Tibial nerve (tissue), 4 donors: ENCODE measurements around the gene MAPK4. TPM values are rescaled to one million over a fixed set of nuclear protein-coding genes. Genes with fewer than 3 reads are reported as not detected.

Experiments used
- DNase-seq, 2 donors: peaks; one replicate each; pipeline ENCODE4 v3.0.0-alpha.2; 2019; ENCODE audit warnings: low spot score in 2 of 2
- H3K27ac ChIP-seq, 4 donors: fragments of 200-600 bp; sonication (generic) in 3 of 4; one replicate each; pipeline ENCODE4 v1.5.1; 2017 to 2019; ENCODE audit warnings: mild to moderate bottlenecking in 1 of 4
- H3K27me3 ChIP-seq, 2 donors: fragments of 200-600 bp; sonication (generic) in 1 of 2; one replicate each; pipeline versions ENCODE4 v1.5.1 to v1.6.0; 2017 to 2019
- H3K36me3 ChIP-seq, 3 donors: fragments of 200-600 bp; sonication (generic); one replicate each; pipeline ENCODE4 v1.5.1; 2018 to 2019
- H3K4me1 ChIP-seq, 4 donors: fragments of 200-600 bp; sonication (generic) in 3 of 4; one replicate each; pipeline ENCODE4 v1.5.1; 2017 to 2019
- H3K4me3 ChIP-seq, 4 donors: fragments of 200-600 bp; sonication (generic) in 3 of 4; one replicate each; pipeline ENCODE4 v1.5.1; 2017 to 2019; ENCODE audit warnings: mild to moderate bottlenecking in 1 of 4, moderate library complexity in 1 of 4
- H3K9me3 ChIP-seq, 4 donors: fragments of 200-600 bp; sonication (generic) in 3 of 4; one replicate each; pipeline ENCODE4 v1.5.1; 2017 to 2019
- EP300 ChIP-seq, 2 donors: sonication (generic); formaldehyde crosslinking; IDR thresholded peaks; one replicate each; pipeline ENCODE4 v1.6.1; 2017; ENCODE audit warnings: antibody characterized with exemption in 2 of 2, mild to moderate bottlenecking in 1 of 2
- POLR2A ChIP-seq, 2 donors: fragments of 450-650 bp; IDR thresholded peaks; one replicate each; pipeline ENCODE4 v1.6.1; 2017; ENCODE audit warnings: antibody characterized with exemption in 2 of 2, mild to moderate bottlenecking in 2 of 2, moderate library complexity in 2 of 2
- WGBS, 2 donors: methylation state at CpG; one replicate each; pipeline ENCODE4 v1.1.5; 2018; 5-methylcytosine and 5-hydroxymethylcytosine counted together
- total RNA-seq, 4 donors: library from RNA; depleted of rRNA; stranded (reverse); fragments of >200 nt; gene quantifications; one replicate each; pipeline ENCODE4 v1.1.0, GENCODE V29; 2016
- TF ChIP-seq, protein P1 (sequence below), 5 experiments: fragments of 200-600 bp in 3 of 5; fragments of 450-650 bp in 2 of 5; sonication (generic) in 3 of 5; IDR thresholded peaks; one replicate each; pipeline ENCODE4 v1.5.1; 2016 to 2019; ENCODE audit warnings: antibody characterized with exemption in 5 of 5, mild to moderate bottlenecking in 3 of 5, moderate library complexity in 2 of 5

The MAPK4 gene
- total RNA-seq, 4 donors from 2014 or later: 1.4 to 10.8 (median 2.3) TPM

DNA sequence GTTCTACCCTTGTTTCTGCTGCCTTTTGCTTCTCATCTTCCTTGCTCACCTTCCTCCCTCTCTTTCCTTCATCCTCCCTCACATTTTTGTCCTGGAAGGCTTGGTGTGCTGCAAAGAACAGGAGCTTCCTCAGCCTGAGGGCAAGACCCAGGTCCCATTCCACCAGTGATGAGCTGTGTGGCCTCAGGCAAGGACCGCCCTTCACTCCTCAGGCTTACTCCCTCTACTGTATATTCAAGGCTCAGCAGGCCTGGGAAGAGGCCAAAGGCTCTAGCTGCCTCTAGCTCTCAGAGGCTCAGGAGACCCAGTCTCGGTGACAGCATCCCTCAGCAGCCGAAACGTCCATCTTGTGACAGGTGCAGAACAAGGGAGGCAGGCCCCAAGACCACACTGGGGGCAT, 162.4 kb downstream of the MAPK4 start:
- Histone ChIP-seq H3K4me1 (no peaks in the 10 kb centered on the region), H3K27ac (no peak overlapping the region), H3K27me3 (no peaks in the 10 kb centered on the region), H3K36me3 (no peaks in the 10 kb centered on the region), H3K9me3 (no peaks in the 10 kb centered on the region), H3K4me3 (no peak overlapping the region)
- 84 to 95% methylated on average over 4 of the region's 4 CpGs for WGBS, 2 donors
- TF ChIP-seq, protein P1, sequence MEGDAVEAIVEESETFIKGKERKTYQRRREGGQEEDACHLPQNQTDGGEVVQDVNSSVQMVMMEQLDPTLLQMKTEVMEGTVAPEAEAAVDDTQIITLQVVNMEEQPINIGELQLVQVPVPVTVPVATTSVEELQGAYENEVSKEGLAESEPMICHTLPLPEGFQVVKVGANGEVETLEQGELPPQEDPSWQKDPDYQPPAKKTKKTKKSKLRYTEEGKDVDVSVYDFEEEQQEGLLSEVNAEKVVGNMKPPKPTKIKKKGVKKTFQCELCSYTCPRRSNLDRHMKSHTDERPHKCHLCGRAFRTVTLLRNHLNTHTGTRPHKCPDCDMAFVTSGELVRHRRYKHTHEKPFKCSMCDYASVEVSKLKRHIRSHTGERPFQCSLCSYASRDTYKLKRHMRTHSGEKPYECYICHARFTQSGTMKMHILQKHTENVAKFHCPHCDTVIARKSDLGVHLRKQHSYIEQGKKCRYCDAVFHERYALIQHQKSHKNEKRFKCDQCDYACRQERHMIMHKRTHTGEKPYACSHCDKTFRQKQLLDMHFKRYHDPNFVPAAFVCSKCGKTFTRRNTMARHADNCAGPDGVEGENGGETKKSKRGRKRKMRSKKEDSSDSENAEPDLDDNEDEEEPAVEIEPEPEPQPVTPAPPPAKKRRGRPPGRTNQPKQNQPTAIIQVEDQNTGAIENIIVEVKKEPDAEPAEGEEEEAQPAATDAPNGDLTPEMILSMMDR (IDR thresholded peaks at IDR 0.05): no peak
- TF ChIP-seq POLR2A (IDR thresholded peaks at IDR 0.05) (no peak), EP300 (IDR thresholded peaks at IDR 0.05) (no peak)
- no peak for DNase-seq

DNA sequence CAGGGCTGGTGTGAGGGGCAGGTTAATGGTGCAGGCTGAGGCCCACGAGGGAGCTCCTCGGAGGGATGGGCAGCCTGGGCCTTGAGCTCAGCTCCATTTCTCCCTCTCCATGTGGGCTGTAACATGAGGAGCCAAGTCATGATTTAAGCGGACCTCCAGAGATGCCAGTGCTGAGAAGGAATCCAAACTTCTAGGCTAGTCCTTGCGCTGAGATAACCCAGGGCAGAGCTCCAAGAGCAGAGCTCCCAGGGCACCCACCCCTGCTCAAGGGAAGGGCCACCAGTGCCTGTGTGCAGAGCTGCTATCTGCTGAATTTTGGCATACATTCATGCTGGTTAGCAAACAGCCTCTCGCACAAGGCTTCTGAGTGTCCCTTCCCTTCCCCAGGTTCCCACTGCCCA, 164.9 kb downstream of the MAPK4 start:
- Histone ChIP-seq H3K27ac (no peak overlapping the region), H3K27me3 (no peaks in the 10 kb centered on the region), H3K4me1 (no peaks in the 10 kb centered on the region), H3K9me3 (peaks cover 0 to 6% (median 0%) of the 10 kb centered on the region in 4 donors), H3K36me3 (no peaks in the 10 kb centered on the region), H3K4me3 (no peak overlapping the region)
- TF ChIP-seq, protein P1 (IDR thresholded peaks at IDR 0.05): no peak
- TF ChIP-seq EP300 (IDR thresholded peaks at IDR 0.05) (no peak), POLR2A (IDR thresholded peaks at IDR 0.05) (no peak)
- no peak for DNase-seq
- WGBS, 2 donors: 56 to 65% methylated on average over 5 of the region's 5 CpGs

DNA sequence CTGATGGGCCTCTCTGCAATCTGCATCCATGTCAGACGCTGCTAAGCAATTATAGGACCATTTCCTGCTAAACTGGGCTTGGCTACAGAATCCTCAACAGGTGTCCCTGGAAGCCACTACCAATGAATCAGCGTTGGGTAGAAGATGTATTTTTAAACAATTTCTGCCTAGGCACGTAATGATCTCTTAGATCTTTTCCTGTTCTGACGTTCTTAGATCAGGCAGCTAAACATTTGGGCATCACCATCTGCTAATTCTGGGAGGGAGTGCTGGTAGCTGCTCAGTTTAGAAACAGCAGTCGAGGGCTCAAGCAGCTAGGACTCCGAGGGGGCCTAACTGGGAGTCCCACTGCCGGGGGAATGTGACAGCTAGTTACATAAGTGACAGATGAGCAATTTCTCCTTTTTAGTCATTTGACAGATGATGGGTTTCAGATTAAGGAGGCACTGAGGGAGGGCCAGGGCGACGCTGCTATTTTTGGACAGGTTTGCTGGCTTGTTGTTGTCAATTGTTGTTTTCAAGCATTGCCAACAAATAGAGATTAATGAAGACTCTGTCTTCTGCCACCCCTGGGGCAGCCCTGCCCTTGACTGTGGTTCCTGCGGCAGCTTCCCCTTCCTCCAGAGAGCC, 167.2 kb downstream of the MAPK4 start:
- no peak overlapping the region for H3K27ac ChIP-seq
- TF ChIP-seq POLR2A (IDR thresholded peaks at IDR 0.05): no peak
- no peak for TF ChIP-seq EP300 (IDR thresholded peaks at IDR 0.05)
- TF ChIP-seq, protein P1 (IDR thresholded peaks at IDR 0.05): no peak
- no peak overlapping the region for H3K4me3 ChIP-seq
- peaks cover 0 to 6% (median 0%) of the 10 kb centered on the region in 4 donors for H3K9me3 ChIP-seq
- no peak for DNase-seq
- no peaks in the 10 kb centered on the region for H3K27me3 ChIP-seq
- no peaks in the 10 kb centered on the region for H3K36me3 ChIP-seq
- 51 to 55% methylated on average over 10 of the region's 10 CpGs for WGBS, 2 donors
- H3K4me1 ChIP-seq: no peaks in the 10 kb centered on the region

DNA sequence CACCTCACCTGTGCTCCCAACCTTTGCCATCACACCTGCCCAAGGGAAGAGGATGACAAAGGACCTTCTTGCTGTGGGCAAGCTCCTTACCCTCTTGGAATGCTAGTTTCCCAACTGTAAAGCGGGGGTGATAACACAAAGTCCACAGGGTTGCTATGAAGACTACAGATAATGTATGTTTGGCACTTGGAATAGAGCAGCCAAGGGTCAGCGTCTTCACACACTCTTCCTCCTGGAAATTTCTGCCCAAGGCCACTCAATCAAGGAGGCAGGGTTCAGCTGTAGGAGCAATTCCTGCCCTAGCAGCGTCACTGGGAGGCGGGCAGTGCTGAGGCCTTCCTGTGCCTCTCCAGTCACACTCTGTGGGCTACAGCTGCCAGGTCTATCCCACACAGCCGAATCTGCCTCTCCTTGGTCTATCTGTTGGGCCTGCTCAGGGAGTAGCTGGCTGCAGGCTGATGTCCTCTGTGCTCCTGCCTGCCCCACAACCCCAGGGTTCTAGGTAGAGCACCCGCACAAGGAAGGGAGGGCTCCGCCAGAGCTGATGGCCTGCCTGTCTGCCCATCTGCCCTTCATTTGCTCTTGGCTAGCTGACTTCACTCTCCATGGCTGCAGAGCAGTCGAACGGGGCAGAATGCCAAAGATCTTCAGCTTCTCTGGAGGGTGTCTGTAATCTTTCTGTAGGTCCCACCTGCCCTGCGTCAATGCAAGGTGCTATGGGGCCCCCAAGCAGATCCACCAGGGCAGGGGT, 168.0 kb downstream of the MAPK4 start:
- no peaks in the 10 kb centered on the region for H3K27me3 ChIP-seq
- 61 to 98% methylated on average over 6 to 7 of the region's 10 CpGs for WGBS, 2 donors
- no peaks in the 10 kb centered on the region for H3K36me3 ChIP-seq
- H3K9me3 ChIP-seq: peaks cover 0 to 6% (median 0%) of the 10 kb centered on the region in 4 donors
- no peak for DNase-seq
- TF ChIP-seq, protein P1 (IDR thresholded peaks at IDR 0.05): no peak
- TF ChIP-seq POLR2A (IDR thresholded peaks at IDR 0.05) (no peak), EP300 (IDR thresholded peaks at IDR 0.05) (no peak)
- H3K27ac ChIP-seq: no peak overlapping the region
- no peak overlapping the region for H3K4me3 ChIP-seq
- H3K4me1 ChIP-seq: no peaks in the 10 kb centered on the region

DNA sequence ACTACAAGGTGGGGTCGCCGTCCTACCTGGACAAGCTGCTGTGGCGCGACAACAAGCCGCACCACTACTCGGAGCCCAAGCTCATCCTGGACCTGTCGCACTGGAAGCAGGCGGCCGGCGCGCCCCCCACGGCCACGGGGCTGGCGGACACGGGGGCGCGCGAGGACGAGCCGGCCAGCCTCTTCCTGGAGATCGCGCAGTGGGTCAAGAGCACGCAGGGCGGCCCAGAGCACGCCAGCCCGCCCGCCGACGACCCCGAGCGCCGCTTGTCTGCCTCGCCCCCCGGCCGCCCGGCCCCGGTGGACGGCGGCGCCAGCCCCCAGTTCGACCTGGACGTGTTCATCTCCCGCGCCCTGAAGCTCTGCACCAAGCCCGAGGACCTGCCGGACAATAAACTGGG, 169.5 kb downstream of the MAPK4 start:
- Histone ChIP-seq H3K4me3 (no peak overlapping the region), H3K27me3 (no peaks in the 10 kb centered on the region)
- WGBS, 2 donors: 92 to 100% methylated on average over 2 to 34 of the region's 46 CpGs

More for the DNA sequence above, 169.5 kb downstream of the MAPK4 start:
- no peaks in the 10 kb centered on the region for H3K36me3 ChIP-seq
- no peaks in the 10 kb centered on the region for H3K4me1 ChIP-seq
- peaks cover 0 to 6% (median 0%) of the 10 kb centered on the region in 4 donors for H3K9me3 ChIP-seq
- TF ChIP-seq POLR2A (IDR thresholded peaks at IDR 0.05): no peak
- TF ChIP-seq, protein P1 (IDR thresholded peaks at IDR 0.05): no peak
- TF ChIP-seq EP300 (IDR thresholded peaks at IDR 0.05): no peak
- no peak overlapping the region for H3K27ac ChIP-seq
- DNase-seq: no peak
